ENCODE data around the gene STAB2.

- TF ChIP-seq, protein P1, sequence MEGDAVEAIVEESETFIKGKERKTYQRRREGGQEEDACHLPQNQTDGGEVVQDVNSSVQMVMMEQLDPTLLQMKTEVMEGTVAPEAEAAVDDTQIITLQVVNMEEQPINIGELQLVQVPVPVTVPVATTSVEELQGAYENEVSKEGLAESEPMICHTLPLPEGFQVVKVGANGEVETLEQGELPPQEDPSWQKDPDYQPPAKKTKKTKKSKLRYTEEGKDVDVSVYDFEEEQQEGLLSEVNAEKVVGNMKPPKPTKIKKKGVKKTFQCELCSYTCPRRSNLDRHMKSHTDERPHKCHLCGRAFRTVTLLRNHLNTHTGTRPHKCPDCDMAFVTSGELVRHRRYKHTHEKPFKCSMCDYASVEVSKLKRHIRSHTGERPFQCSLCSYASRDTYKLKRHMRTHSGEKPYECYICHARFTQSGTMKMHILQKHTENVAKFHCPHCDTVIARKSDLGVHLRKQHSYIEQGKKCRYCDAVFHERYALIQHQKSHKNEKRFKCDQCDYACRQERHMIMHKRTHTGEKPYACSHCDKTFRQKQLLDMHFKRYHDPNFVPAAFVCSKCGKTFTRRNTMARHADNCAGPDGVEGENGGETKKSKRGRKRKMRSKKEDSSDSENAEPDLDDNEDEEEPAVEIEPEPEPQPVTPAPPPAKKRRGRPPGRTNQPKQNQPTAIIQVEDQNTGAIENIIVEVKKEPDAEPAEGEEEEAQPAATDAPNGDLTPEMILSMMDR (IDR thresholded peaks at IDR 0.05) = no peak
- no peak for TF ChIP-seq POLR2A (IDR thresholded peaks at IDR 0.05)
Observed at GRCh38 chr12:103751171-103751570, 164.1 kb downstream of the STAB2 start.
